NT2/D1 (cell line): Measurements from ENCODE around the gene SGPP1.

Experiments
- SUZ12 ChIP-seq: IDR thresholded peaks from 2 replicates; pipeline ENCODE4 v1.6.1; 2011; ENCODE audit not compliant: insufficient read length, insufficient read depth; ENCODE audit errors: extremely low read depth
- YY1 ChIP-seq: IDR thresholded peaks from 2 replicates; pipeline ENCODE4 v1.6.1; 2011; ENCODE audit not compliant: insufficient read length, insufficient read depth

DNA sequence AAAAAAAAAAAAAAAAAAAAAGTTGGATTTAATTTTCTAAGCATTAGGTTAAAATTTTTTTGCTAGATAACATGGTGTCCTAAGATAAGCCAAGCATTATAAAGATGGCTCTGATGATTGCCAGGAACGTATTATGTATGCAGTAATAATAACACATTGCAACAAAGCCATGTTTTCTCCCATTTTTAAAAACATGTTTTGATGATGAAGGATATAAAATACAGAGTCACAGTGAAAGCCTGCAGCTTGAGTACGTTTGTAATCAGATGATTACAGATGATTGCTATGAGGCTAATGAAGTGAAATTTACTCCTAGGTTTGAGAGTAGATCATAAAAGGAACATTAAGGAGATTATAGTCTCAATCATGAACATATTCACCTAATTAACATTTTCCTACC is 72.9 kb downstream of the SGPP1 start:
- TF ChIP-seq YY1 = no peak
- TF ChIP-seq SUZ12 = no peak
